HepG2 (cell line): Measurements from ENCODE around the gene KRTAP5-10.

Experiments used
- ARHGAP35 ChIP-seq: sonication (generic); formaldehyde crosslinking; IDR thresholded peaks from 2 replicates; pipeline ENCODE4 v1.9.0; 2022; ENCODE audit warnings: mild to moderate bottlenecking, inconsistent platforms, moderate library complexity, missing genetic modification reagents, borderline replicate concordance
- ARNTL ChIP-seq: sonication (generic); formaldehyde crosslinking; IDR thresholded peaks from 2 replicates; pipeline ENCODE4 v1.4.0; 2020; ENCODE audit warnings: mild to moderate bottlenecking, missing genetic modification reagents
- SUZ12 ChIP-seq: fragments of 150-350 bp; IDR thresholded peaks from 2 replicates; pipeline ENCODE4 v1.6.1; 2014; ENCODE audit warnings: low read depth, low read length
- ZNF235 ChIP-seq: sonication (generic); formaldehyde crosslinking; IDR thresholded peaks from 2 replicates; pipeline ENCODE4 v1.8.1; 2023; ENCODE audit warnings: mild to moderate bottlenecking, missing genetic modification reagents, borderline replicate concordance
- TF ChIP-seq, protein P1 (sequence below): sonication (generic); formaldehyde crosslinking; IDR thresholded peaks from 2 replicates; pipeline ENCODE4 v1.5.0; 2020; ENCODE audit warnings: mild to moderate bottlenecking, missing genetic modification reagents, moderate library complexity

DNA sequence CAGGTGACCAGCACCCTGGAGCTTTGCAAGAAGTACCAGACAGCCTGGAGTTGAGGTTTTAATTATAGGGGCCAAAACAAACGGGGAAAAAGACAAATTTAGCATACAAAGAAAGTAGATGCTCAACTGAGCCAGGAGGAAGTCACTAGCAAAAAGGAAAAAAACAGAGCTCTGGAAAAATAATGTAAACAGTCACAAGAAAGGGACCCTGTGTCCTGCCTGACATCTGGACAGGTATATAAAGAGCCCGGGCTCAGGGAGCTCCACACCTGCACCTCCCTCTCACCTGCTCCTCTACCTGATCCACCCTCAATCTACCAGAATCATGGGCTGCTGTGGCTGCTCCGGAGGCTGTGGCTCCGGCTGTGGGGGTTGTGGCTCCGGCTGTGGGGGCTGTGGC is at the start of gene KRTAP5-10:
- TF ChIP-seq ARNTL (CRISPR knock-in tag) (no peak), ZNF235 (CRISPR knock-in tag) (no peak), ARHGAP35 (CRISPR knock-in tag) (no peak), SUZ12 (no peak)
- TF ChIP-seq, protein P1, sequence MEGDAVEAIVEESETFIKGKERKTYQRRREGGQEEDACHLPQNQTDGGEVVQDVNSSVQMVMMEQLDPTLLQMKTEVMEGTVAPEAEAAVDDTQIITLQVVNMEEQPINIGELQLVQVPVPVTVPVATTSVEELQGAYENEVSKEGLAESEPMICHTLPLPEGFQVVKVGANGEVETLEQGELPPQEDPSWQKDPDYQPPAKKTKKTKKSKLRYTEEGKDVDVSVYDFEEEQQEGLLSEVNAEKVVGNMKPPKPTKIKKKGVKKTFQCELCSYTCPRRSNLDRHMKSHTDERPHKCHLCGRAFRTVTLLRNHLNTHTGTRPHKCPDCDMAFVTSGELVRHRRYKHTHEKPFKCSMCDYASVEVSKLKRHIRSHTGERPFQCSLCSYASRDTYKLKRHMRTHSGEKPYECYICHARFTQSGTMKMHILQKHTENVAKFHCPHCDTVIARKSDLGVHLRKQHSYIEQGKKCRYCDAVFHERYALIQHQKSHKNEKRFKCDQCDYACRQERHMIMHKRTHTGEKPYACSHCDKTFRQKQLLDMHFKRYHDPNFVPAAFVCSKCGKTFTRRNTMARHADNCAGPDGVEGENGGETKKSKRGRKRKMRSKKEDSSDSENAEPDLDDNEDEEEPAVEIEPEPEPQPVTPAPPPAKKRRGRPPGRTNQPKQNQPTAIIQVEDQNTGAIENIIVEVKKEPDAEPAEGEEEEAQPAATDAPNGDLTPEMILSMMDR (CRISPR knock-in tag): no peak
